ENCODE results near the gene EHMT2.
"Not testable (repeated sequence)": the region's sequence is repeated elsewhere in the genome, so short reads cannot be mapped to it uniquely, and the experiment has no call there.

EHMT2 gene

DNA sequence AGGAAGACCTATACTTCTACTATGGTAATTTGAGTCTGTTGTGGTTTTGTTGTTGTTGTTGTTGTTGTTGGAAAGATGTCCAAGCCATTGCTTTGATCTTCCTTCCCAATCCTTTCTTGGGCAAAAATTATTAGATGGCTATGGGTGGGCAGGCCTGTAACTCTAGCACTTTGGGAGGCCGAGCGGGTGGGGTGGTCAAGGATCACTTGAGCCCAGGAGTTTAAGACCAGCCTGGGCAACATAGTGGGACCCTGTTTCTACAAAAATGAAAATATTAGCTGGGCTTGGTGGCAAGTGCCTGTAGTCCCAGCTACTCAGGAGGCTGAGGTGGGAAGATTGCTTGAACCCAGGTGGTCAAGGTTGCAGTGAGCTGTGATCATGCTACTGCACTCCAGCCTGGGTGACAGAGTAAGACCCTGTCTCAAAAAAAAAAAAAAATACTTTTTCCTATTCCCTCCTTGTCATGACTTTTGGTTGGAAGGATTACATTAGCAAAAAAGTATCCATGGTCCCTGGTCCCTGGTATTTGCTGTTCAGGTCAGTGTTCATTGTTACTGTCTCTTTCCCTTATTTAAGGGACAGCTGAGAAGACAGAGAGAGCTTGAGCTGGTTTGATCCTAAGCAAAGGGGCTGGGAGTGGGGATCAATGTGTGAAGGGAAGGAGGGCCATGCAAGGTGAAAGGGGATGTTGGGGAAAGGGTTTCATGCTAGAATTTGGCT, 46.6 kb downstream of the EHMT2 start:
- no peak for DNase-seq (ENCODE audit: low read depth, low spot score)
- H3K4me1 ChIP-seq (ENCODE audit: insufficient read depth, insufficient read length): no peaks in the 10 kb centered on the region
- no peaks in the 10 kb centered on the region for H3K36me3 ChIP-seq (ENCODE audit: insufficient read depth, insufficient read length, low read length)
- peaks cover 18% of the 10 kb centered on the region; the same call in 1 of the 2 replicates for H3K9me3 ChIP-seq (ENCODE audit: insufficient read depth, low read length)
- no peak for TF ChIP-seq YY1 (IDR thresholded peaks at IDR 0.05; ENCODE audit: insufficient read depth, insufficient read length)
- no peak for TF ChIP-seq ZNF274 (IDR thresholded peaks at IDR 0.05; ENCODE audit: low read depth, low read length)
- no peak for TF ChIP-seq SUZ12 (IDR thresholded peaks at IDR 0.05; ENCODE audit: extremely low read depth, insufficient read depth, insufficient read length)
- H3K27me3 ChIP-seq (ENCODE audit: insufficient read depth, insufficient read length): no peaks in the 10 kb centered on the region
- H3K4me3 ChIP-seq (ENCODE audit: insufficient read length, low read depth): no peak overlapping the region
- H3K9ac ChIP-seq (ENCODE audit: insufficient read length, low read depth): no peak overlapping the region

DNA sequence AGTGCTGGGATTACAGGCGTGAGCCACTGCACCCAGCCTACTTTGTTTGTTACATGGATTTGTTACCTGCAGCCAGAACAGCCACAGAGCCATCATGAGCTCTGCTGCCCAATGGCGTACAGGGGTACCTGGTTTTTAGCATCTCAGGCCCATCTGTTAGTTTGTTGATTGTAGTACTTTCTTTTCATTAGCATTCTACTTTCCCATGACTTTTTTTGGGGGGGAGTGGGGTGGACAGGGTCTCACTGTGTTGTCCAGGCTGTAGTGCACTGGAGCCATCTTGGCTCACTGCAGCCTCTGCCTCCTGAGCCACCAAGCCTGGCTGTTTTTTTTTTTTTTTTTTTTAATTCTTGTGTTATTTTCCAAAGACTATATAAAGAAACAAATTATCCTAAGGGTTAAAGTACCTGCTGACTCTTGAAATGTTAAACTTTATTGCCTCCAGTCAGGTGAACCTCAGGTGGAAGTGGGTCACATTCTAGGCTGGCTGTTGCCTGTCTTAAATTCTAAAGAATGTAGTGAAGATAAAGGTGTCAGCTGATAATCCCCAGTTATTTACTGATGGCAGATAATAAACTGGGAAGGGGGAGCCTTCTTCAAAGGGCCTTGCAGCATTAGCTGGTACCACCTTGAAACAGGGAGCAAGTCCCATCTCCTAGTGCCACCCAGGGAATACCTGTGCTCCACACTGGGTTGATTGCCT, 50.1 kb downstream of the EHMT2 start:
- no peaks in the 10 kb centered on the region for H3K27me3 ChIP-seq (ENCODE audit: insufficient read depth, insufficient read length)
- no peak for DNase-seq (ENCODE audit: low read depth, low spot score)
- peaks cover 6% of the 10 kb centered on the region; the same call in 1 of the 2 replicates for H3K9me3 ChIP-seq (ENCODE audit: insufficient read depth, low read length)
- H3K9ac ChIP-seq (ENCODE audit: insufficient read length, low read depth): no peak overlapping the region
- no peaks in the 10 kb centered on the region for H3K4me1 ChIP-seq (ENCODE audit: insufficient read depth, insufficient read length)
- no peak overlapping the region for H3K4me3 ChIP-seq (ENCODE audit: insufficient read length, low read depth)
- TF ChIP-seq YY1 (IDR thresholded peaks at IDR 0.05; ENCODE audit: insufficient read depth, insufficient read length): no peak
- H3K36me3 ChIP-seq (ENCODE audit: insufficient read depth, insufficient read length, low read length): peaks cover 18% of the 10 kb centered on the region

DNA sequence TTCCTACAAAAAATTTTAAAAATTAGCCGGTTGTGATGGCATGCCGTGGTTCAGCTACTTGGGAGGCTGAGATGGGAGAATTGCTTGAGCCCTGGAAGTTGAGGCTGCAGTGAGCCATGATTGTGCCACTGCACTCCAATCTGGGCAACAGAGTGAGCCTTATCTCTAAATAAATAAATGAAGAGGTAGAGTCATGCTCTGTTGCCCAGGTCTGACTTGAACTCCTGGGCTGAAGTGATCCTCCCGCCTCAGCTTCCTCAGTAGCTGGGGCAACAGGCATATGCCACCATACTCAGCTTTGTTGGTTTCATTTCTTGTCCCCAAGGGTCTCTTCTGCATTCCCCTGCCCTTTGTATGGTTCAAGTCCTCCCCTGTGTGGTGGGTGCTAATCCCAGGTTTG, 53.0 kb downstream of the EHMT2 start:
- Histone ChIP-seq H3K9ac (ENCODE audit: insufficient read length, low read depth) (no peak overlapping the region), H3K9me3 (ENCODE audit: insufficient read depth, low read length) (no peaks in the 10 kb centered on the region), H3K4me3 (ENCODE audit: insufficient read length, low read depth) (no peak overlapping the region), H3K4me1 (ENCODE audit: insufficient read depth, insufficient read length) (no peaks in the 10 kb centered on the region), H3K36me3 (ENCODE audit: insufficient read depth, insufficient read length, low read length) (peaks cover 34% of the 10 kb centered on the region), H3K27me3 (ENCODE audit: insufficient read depth, insufficient read length) (no peaks in the 10 kb centered on the region)
- no peak for DNase-seq (ENCODE audit: low read depth, low spot score)
- no peak for TF ChIP-seq ZNF274 (IDR thresholded peaks at IDR 0.05; ENCODE audit: low read depth, low read length)
- no peak for TF ChIP-seq SUZ12 (IDR thresholded peaks at IDR 0.05; ENCODE audit: extremely low read depth, insufficient read depth, insufficient read length)
- no peak for TF ChIP-seq YY1 (IDR thresholded peaks at IDR 0.05; ENCODE audit: insufficient read depth, insufficient read length)

DNA sequence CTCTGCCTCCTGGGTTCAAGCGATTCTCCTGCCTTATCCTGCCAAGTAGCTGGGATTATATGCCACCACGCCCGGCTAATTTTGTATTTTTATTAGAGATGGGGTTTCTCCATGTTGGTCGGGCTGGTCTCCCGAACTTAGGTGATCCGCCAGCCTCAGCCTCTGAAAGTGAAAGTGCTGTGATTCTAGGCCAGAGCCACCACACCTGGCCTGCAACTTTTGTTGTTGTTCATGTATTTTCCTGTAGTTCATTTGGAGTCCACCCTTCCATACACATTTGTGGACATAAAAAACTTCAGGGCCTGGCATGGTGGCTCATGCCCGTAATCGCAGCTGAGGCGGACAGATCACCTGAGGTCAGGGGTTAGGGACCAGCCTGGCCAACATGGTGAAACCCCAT, 55.4 kb downstream of the EHMT2 start:
- DNase-seq (ENCODE audit: low read depth, low spot score): no peak
- H3K4me3 ChIP-seq (ENCODE audit: insufficient read length, low read depth): no peak overlapping the region
- no peak overlapping the region for H3K9ac ChIP-seq (ENCODE audit: insufficient read length, low read depth)
- H3K36me3 ChIP-seq (ENCODE audit: insufficient read depth, insufficient read length, low read length): peaks cover 58% of the 10 kb centered on the region
- no peaks in the 10 kb centered on the region for H3K27me3 ChIP-seq (ENCODE audit: insufficient read depth, insufficient read length)
- no peaks in the 10 kb centered on the region for H3K9me3 ChIP-seq (ENCODE audit: insufficient read depth, low read length)
- no peaks in the 10 kb centered on the region for H3K4me1 ChIP-seq (ENCODE audit: insufficient read depth, insufficient read length)
- TF ChIP-seq YY1 (IDR thresholded peaks at IDR 0.05; ENCODE audit: insufficient read depth, insufficient read length) (no peak), SUZ12 (IDR thresholded peaks at IDR 0.05; ENCODE audit: extremely low read depth, insufficient read depth, insufficient read length) (no peak), ZNF274 (IDR thresholded peaks at IDR 0.05; ENCODE audit: low read depth, low read length) (no peak)

DNA sequence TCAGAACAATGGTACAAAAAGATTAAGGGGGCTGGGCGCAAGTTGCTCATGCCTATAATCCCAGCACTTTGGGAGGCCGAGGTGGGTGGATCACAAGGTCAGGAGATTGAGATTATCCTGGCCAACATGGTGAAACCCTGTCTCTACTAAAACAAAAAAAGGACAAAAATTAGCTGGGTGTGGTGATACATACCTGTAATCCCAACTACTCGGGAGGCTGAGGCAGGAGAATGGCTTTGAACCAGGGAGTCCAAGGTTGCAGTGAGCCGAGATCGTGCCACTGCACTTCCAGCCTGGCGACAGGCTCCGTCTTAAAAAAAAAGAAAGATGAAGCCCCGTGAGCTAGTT, 57.7 kb downstream of the EHMT2 start:
- H3K9me3 ChIP-seq (ENCODE audit: insufficient read depth, low read length); H3K4me3 ChIP-seq (ENCODE audit: insufficient read length, low read depth); H3K27me3 ChIP-seq (ENCODE audit: insufficient read depth, insufficient read length); H3K9ac ChIP-seq (ENCODE audit: insufficient read length, low read depth); H3K4me1 ChIP-seq (ENCODE audit: insufficient read depth, insufficient read length); DNase-seq (ENCODE audit: low read depth, low spot score): not testable (repeated sequence)
- peaks cover 72% of the 10 kb centered on the region for H3K36me3 ChIP-seq (ENCODE audit: insufficient read depth, insufficient read length, low read length)

DNA sequence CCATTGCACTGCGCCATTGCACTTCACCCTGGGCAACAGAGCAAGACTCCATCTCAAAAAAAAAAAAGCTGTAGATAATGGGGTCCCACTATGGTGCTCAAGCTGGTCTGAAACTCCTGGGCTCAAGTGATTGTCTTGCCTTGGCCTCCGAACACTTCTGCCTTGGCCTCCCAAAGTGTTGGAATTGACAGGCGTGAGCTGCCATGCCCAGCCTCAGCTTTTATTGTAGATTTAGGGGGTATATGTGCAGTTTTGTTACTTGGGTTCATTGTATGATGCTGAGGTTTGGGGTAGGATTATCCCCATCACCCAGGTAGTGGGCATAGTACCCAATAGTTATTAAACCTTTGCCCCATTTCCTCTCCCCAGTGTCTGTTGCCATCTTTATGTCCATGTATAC, 58.5 kb downstream of the EHMT2 start:
- Histone ChIP-seq H3K27me3 (ENCODE audit: insufficient read depth, insufficient read length) (no peaks in the 10 kb centered on the region), H3K4me1 (ENCODE audit: insufficient read depth, insufficient read length) (no peaks in the 10 kb centered on the region), H3K4me3 (ENCODE audit: insufficient read length, low read depth) (no peak overlapping the region), H3K9ac (ENCODE audit: insufficient read length, low read depth) (no peak overlapping the region), H3K36me3 (ENCODE audit: insufficient read depth, insufficient read length, low read length) (peaks cover 65% of the 10 kb centered on the region), H3K9me3 (ENCODE audit: insufficient read depth, low read length) (no peaks in the 10 kb centered on the region)
- TF ChIP-seq ZNF274 (IDR thresholded peaks at IDR 0.05; ENCODE audit: low read depth, low read length) (no peak), SUZ12 (IDR thresholded peaks at IDR 0.05; ENCODE audit: extremely low read depth, insufficient read depth, insufficient read length) (no peak), YY1 (IDR thresholded peaks at IDR 0.05; ENCODE audit: insufficient read depth, insufficient read length) (no peak)
- no peak for DNase-seq (ENCODE audit: low read depth, low spot score)

DNA sequence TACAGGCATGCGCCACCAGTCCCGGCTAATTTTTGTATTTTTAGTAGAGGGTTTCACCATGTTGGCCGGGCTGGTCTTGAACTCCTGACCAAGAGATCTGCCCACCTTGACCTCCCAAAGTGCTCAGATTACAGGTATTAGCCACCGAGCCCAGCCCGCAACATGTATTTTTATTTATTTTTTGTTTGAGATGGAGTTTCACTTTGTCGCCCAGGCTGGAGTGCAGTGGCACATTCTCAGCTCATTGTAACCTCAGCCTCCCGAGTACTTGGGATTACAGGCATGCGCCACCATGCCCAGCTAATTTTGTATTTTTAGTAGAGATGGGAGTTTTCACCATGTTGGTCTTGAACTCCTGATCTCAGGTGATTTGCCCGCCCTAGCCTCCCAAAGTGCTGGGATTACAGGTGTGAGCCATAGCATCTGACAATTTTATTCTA, 59.4 kb downstream of the EHMT2 start:
- H3K4me3 ChIP-seq (ENCODE audit: insufficient read length, low read depth): peak overlapping the region; percentile 95
- DNase-seq (ENCODE audit: low read depth, low spot score); H3K9me3 ChIP-seq (ENCODE audit: insufficient read depth, low read length); H3K9ac ChIP-seq (ENCODE audit: insufficient read length, low read depth); H3K4me1 ChIP-seq (ENCODE audit: insufficient read depth, insufficient read length); H3K27me3 ChIP-seq (ENCODE audit: insufficient read depth, insufficient read length): not testable (repeated sequence)
- H3K36me3 ChIP-seq (ENCODE audit: insufficient read depth, insufficient read length, low read length): peaks cover 65% of the 10 kb centered on the region

Data from NT2/D1 (cell line).